NCI-H748 (cell line): ENCODE data around the gene OR52L1.
A peak's percentile ranks its signal among the peaks of the same experiment; 100 is the strongest.

Experiments used
- DNase-seq: peaks from one replicate; lab custom pipeline; 2025; ENCODE audit not compliant: unreplicated experiment; lab: John Stamatoyannopoulos, UW

The OR52L1 gene

DNA sequence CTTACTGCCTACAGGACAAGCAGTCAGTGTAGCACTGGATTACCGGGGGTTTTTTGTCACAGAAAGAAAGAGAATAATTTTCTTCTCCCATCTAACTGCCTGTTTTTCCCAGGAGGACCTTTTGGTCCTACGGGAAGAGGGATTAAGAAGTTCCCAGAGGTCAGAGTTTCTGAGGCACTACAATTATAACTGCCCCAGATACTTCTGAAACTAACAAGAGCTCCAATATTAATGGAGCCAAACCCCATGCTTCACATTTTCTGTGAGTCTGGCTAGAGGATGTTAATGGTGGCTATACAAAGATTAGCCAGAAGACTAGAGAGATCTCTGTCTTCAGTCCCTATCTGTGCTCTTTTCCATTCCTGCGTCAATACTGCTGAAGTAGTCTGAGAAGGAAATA is 44.8 kb downstream of the OR52L1 start, which contains the start of gene OR56A3:
Gene OR56A3, plus strand, starts transcription at position 301 of the 400 bp plus-strand sequence. CDS start 5,096 bp downstream, outside the sequence.
- DNase-seq: no peak

DNA sequence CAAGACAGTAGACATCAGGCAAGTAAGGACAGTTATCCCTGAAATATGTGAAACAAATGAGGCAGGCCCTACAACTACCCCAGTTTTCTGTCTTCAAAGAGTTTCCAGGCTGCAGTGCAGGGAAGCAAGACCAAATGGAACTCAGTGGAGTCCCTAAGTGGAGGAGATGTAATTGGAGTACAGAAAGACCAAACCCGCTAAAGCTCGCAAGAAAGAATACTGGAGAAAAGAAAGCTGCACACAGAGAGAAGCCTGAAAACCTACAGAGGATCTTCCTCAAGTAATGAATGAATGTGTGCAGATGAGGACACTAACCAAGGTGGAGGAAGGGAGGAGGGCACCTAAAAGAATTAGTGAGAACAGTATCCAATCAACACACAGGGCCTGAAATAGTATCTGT is 46.0 kb downstream of the OR52L1 start:
- no peak for DNase-seq

DNA sequence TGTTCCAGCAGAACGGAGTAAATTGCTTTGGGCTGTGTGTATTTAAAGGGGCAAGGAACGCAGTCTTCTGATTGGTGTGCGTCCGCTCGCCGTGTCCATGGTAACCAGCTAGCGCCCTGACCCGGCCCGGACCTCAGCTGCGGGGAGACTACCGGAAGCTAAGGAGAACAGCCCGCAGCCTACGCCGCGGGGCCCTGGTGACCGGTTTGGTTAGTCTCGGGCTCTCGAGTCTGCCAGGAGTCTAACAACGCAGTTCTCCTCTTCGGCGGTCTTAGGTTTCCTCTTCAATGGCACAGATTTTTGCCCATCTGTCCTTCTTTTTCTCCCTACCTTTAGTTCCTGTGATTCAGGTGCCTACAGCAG is 48.2 kb downstream of the OR52L1 start:
- peak; percentile 67 for DNase-seq

- DNase-seq: peak; percentile 70
Measured at GRCh38 chr11:5937868-5938602, 48.8 kb downstream of the OR52L1 start.
